ENCODE results near the gene MDFIC. TPM values are rescaled to one million over a fixed set of nuclear protein-coding genes. Genes with fewer than 3 reads are reported as not detected.

Gene MDFIC
- total and polyA plus RNA-seq, 4 donors, result 3.2 to 6.6 (median 5.3) TPM

- Histone ChIP-seq H3K27ac (ENCODE audit: low read depth in 1 of 2, low read length in 2 of 2) (no peak overlapping the region), H3K9ac (ENCODE audit: low read depth in 1 of 2, low read length in 2 of 2) (peak overlapping the region in 1 of 2 donors; percentile 28), H3K9me3 (ENCODE audit: control insufficient read depth in 4 of 4, low read length in 3 of 4) (no peaks in the 10 kb centered on the region), H3K4me3 (ENCODE audit: low read depth in 1 of 3, low read length in 3 of 3) (peak overlapping the region in 1 of 3 donors; percentile 89), H3K27me3 (ENCODE audit: control insufficient read depth in 4 of 4, insufficient read depth in 4 of 4, low read length in 3 of 4) (no peaks in the 10 kb centered on the region), H3K4me1 (ENCODE audit: control insufficient read depth in 4 of 4, insufficient read depth in 4 of 4, low read length in 3 of 4) (peaks cover 0 to 11% (median 2%) of the 10 kb centered on the region in 4 donors), H3K36me3 (ENCODE audit: control insufficient read depth in 4 of 4, insufficient read depth in 3 of 4, low read depth in 1 of 4, low read length in 3 of 4) (peaks cover 0 to 1% (median 0%) of the 10 kb centered on the region in 4 donors)
- WGBS, result 73% methylated on average over 4 of the region's 4 CpGs
- no peak for TF ChIP-seq REST (IDR thresholded peaks at IDR 0.05)
- TF ChIP-seq, protein P1, sequence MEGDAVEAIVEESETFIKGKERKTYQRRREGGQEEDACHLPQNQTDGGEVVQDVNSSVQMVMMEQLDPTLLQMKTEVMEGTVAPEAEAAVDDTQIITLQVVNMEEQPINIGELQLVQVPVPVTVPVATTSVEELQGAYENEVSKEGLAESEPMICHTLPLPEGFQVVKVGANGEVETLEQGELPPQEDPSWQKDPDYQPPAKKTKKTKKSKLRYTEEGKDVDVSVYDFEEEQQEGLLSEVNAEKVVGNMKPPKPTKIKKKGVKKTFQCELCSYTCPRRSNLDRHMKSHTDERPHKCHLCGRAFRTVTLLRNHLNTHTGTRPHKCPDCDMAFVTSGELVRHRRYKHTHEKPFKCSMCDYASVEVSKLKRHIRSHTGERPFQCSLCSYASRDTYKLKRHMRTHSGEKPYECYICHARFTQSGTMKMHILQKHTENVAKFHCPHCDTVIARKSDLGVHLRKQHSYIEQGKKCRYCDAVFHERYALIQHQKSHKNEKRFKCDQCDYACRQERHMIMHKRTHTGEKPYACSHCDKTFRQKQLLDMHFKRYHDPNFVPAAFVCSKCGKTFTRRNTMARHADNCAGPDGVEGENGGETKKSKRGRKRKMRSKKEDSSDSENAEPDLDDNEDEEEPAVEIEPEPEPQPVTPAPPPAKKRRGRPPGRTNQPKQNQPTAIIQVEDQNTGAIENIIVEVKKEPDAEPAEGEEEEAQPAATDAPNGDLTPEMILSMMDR (IDR thresholded peaks at IDR 0.05; ENCODE audit: low read depth, low read length, missing input control), result no peak
- no peak for TF ChIP-seq TAF1 (conservative IDR thresholded peaks at IDR 0.05)
- no peak for TF ChIP-seq HNF4A (conservative IDR thresholded peaks at IDR 0.05)
- TF ChIP-seq, protein P2, sequence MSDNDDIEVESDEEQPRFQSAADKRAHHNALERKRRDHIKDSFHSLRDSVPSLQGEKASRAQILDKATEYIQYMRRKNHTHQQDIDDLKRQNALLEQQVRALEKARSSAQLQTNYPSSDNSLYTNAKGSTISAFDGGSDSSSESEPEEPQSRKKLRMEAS (IDR thresholded peaks at IDR 0.05), result no peak
- no peak for TF ChIP-seq GABPA (IDR thresholded peaks at IDR 0.05 in 1 of 2, conservative IDR thresholded peaks at IDR 0.05 in 1 of 2)
- TF ChIP-seq HNF4G (IDR thresholded peaks at IDR 0.05), result no peak
- no peak for TF ChIP-seq RAD21 (IDR thresholded peaks at IDR 0.05)
- TF ChIP-seq SP1 (IDR thresholded peaks at IDR 0.05), result no peak
- no peak for DNase-seq (ENCODE audit: low spot score)
Observed at GRCh38 chr7:114924038-114924712, 2.3 kb downstream of the MDFIC start.

- Histone ChIP-seq H3K4me3 (ENCODE audit: low read depth in 1 of 3, low read length in 3 of 3) (no peak overlapping the region), H3K9ac (ENCODE audit: low read depth in 1 of 2, low read length in 2 of 2) (no peak overlapping the region), H3K36me3 (ENCODE audit: control insufficient read depth in 4 of 4, insufficient read depth in 3 of 4, low read depth in 1 of 4, low read length in 3 of 4) (peaks cover 0 to 1% (median 0%) of the 10 kb centered on the region in 4 donors), H3K27me3 (ENCODE audit: control insufficient read depth in 4 of 4, insufficient read depth in 4 of 4, low read length in 3 of 4) (no peaks in the 10 kb centered on the region), H3K4me1 (ENCODE audit: control insufficient read depth in 4 of 4, insufficient read depth in 4 of 4, low read length in 3 of 4) (peaks cover 1 to 11% (median 3%) of the 10 kb centered on the region in 4 donors), H3K27ac (ENCODE audit: low read depth in 1 of 2, low read length in 2 of 2) (no peak overlapping the region), H3K9me3 (ENCODE audit: control insufficient read depth in 4 of 4, low read length in 3 of 4) (no peaks in the 10 kb centered on the region)
- TF ChIP-seq FOXA1 (IDR thresholded peaks at IDR 0.05) (no peak), EGR1 (IDR thresholded peaks at IDR 0.05; ENCODE audit: low read depth in 2 of 2) (no peak), REST (IDR thresholded peaks at IDR 0.05) (no peak), NR2F2 (IDR thresholded peaks at IDR 0.05) (no peak)
- TF ChIP-seq, protein P1 (IDR thresholded peaks at IDR 0.05; ENCODE audit: low read depth, low read length, missing input control), result no peak
- no peak for DNase-seq (ENCODE audit: low spot score)
Observed at GRCh38 chr7:114925434-114925833, 3.5 kb downstream of the MDFIC start.

Data from liver (tissue), 9 donors.